GM19240 (cell line): Measurements from ENCODE around the gene DCHS2.

Source experiments
- DNase-seq: peaks from one replicate; pipeline ENCODE4 v3.0.0; 2011; ENCODE audit warnings: low spot score; ENCODE audit not compliant: insufficient read length

The DCHS2 gene

DNA sequence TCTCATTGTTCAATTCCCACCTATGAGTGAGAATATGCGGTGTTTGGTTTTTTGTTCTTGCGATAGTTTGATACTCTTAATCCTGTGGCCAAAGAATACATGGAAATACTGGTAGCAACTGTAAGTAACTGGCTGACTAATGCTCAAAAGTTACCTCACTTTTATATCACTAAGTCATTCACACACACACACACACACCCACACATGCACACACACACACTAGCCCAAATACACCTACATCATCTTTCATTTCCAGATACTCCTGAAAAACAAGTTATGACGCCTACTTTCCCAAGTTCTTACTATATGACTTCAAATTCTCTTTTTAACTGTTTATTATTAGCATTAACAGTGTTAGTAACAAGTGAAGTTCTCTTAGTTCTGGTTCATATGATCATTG, 101.3 kb downstream of the DCHS2 start:
- DNase-seq: no peak

DNA sequence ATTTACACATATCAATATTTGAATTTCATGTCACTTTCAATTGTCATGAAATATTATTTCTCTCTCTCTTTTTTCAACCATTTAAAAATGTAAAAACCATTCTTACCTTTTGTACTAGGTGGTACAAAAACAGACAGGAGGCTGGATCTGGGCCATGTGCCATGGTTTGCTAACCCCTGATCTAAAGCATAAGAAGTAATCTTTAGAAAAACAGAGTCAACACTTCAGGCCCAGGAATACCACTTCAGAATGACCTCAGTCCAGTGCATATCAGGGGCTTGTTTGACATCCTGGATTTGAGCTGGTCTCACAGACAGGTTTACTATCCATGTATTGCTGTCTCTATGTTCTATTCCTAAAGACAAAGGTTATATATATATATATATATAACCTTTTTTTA, 102.5 kb downstream of the DCHS2 start:
- no peak for DNase-seq

GRCh38 chr4:154384012-154384411, 107.6 kb downstream of the DCHS2 start:
- no peak for DNase-seq

DNA sequence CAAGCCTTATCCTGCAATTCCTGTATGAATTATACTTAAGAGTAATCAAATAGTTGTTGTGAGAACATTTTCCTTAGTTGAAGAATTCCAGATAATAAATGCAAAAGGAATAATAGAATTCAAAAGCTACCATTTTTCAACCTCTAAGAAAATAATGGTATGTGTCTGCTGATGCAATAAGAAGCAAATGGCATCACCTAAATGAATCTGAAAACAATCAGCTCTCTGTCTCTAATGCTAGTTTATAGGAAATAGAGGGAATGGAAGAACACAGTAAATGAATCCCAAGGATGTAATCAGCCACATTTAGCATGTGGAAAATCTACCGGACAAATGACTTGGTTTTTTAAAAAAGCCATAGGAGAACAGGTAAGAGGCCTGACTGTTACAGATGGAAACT, 115.1 kb downstream of the DCHS2 start:
- no peak for DNase-seq

- DNase-seq: no peak
These were observed 123.5 kb downstream of the DCHS2 start for GRCh38 chr4:154368060-154368459.

GRCh38 chr4:154367659-154368058, 123.9 kb downstream of the DCHS2 start:
- DNase-seq: no peak

GRCh38 chr4:154366956-154367355, 124.6 kb downstream of the DCHS2 start:
- no peak for DNase-seq

- no peak for DNase-seq
These were observed 127.3 kb downstream of the DCHS2 start for GRCh38 chr4:154364066-154364845.

- no peak for DNase-seq
These were observed 130.1 kb downstream of the DCHS2 start for GRCh38 chr4:154361450-154361849.

- DNase-seq: no peak
These were observed 131.1 kb downstream of the DCHS2 start for GRCh38 chr4:154360491-154360890.

DNA sequence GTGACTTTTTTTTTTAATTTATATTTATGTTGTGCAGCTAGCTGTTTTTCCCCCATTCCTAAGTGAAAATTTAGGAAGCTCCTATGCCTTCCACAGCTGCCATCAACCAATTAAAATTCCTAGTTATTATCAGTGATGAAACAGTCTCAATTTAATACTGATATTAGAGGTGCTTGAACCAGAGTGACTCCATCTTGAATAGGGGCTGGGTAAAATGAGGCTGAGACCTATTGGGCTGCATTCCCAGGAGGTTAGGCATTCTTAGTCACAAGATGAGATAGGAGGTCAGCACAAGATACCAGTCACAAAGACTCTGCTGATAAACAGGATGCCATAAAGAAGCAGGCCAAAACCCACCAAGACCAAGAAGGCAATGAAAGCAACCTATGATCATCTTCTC, 136.7 kb downstream of the DCHS2 start:
- DNase-seq: no peak

- no peak for DNase-seq
These were observed 141.8 kb downstream of the DCHS2 start for GRCh38 chr4:154349829-154350228.

GRCh38 chr4:154348657-154349056, 142.9 kb downstream of the DCHS2 start:
- DNase-seq: no peak

DNA sequence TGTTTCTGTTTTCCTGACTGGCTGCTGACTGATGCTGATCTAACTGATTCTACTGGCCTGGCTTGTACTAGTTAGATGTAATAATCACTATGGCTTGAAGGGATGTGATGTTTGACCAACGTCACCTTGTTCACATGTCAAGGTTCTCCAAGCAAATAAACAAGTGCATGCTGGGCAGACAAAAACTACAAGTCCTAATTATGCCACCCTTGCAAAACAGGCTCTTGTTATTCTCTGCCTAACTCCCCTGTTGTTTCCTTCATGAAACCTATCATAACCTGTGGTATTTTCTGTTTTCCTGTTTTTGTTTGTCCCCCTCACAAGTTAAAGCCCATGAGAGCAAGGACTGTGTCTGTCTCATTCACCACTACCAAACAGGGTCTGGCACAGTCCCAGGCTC, 146.2 kb downstream of the DCHS2 start:
- DNase-seq: no peak

- DNase-seq: no peak
These were observed 146.9 kb downstream of the DCHS2 start for GRCh38 chr4:154344686-154345085.

GRCh38 chr4:154343651-154344050, 147.9 kb downstream of the DCHS2 start:
- DNase-seq: no peak

- DNase-seq: no peak
These were observed 150.2 kb downstream of the DCHS2 start for GRCh38 chr4:154341448-154341847.

DNA sequence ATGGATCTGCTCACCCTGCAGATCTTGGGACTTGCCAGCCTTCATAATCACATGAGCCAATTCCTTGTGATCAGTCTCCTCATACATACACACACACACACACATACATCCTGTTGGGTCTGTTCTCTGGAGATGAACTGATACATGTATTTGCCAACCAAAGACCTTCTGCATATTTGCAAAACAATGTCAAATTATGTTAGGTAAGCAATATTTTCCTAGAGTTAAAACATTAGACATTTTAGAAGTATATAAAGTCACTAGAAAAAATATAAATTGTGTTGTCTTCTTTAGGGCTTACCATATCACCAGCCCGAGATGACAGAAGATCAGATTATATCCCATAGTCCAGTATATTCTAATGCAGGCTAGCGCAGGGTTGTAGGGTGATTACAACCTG, 156.0 kb downstream of the DCHS2 start:
- no peak for DNase-seq

DNA sequence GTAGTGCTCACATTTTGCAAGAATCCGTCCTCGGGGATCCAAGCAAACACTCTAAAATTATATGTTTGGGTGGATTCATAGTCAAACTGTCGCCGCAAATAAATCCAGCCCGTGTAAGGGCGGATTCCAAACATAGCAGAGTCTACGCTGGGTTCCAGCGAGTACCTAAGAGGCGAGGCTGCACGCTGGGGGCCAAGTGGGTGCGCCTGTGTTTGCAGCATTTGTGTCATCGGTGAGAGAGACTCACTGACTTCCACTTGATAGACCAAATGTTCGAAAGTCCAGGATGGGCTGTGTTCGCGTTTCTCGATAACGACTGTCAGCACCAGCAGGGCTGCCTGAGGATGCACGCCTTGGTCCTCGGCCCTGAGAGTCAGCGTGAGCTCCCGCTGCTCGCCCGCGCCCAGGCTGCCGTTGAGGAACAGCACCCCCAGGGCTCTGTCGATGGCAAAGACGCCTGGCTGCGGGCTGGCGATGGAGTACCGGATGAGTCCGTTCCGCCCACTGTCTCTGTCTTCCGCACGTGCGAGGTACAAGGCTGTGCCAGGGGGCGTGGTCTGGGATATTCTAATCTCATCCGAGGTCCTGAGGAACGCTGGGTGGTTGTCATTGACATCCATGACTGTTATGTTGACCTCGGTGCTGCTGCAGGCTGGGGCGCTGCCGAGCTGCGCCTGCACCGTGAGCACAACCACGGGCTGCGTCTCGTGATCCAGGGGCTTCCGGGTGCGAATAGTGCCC, 158.7 kb downstream of the DCHS2 start:
- DNase-seq: no peak

- DNase-seq: no peak
These were observed 161.7 kb downstream of the DCHS2 start for GRCh38 chr4:154329939-154330338.

GRCh38 chr4:154329268-154329868, 162.2 kb downstream of the DCHS2 start:
- DNase-seq: no peak

DNA sequence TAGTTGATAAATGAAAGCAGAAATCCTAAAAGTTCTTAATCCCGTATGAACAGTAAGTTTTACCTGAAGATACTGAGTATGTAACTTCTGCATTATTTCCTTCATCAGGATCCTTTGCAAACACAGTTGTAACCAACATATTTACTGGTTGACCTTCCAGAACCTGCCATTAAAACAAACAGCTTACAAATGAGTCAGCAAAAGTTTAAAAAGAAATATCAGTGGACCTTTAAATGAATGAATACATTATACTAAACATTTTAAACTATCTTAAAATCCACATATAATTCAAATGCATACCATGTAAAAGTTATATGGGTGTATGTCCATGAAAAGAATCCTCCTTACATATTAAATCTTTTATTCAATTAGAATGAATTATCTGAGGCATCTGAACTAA, 163.6 kb downstream of the DCHS2 start:
- DNase-seq: no peak

GRCh38 chr4:154320521-154320920, 171.1 kb downstream of the DCHS2 start:
- DNase-seq: no peak
